ENCODE measurements around the gene BLNK. TPM values are rescaled to one million over a fixed set of nuclear protein-coding genes. Genes with fewer than 3 reads are reported as not detected.

Gene BLNK
- total RNA-seq, 1 donor from 2014 or later = not detected

DNA sequence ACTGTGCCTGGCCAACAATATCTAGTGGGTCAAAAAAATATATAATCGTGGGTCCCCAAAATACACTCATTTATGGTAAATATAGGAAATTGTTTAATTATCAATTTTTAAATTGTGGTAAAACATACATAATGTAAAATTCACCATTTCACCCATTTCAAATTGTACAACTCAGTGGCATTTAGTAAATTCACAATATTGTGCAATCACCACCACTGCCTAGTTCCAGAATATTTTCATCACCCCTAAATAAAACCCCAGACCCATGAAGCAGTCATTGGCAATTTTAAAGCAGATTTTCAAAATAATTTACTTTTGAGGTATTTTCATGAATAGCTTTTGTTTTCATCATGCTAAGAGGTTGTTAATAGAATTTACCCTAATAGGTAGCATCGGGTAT lies 10.2 kb downstream of the BLNK start:
- Mint-ChIP-seq H3K27me3 (ENCODE audit: low read depth) (peaks cover 5% of the 10 kb centered on the region), H3K9me3 (ENCODE audit: low read depth) (no peaks in the 10 kb centered on the region), H3K4me1 (ENCODE audit: low read depth) (peaks cover 7% of the 10 kb centered on the region), H3K36me3 (ENCODE audit: low read depth) (no peaks in the 10 kb centered on the region), H3K4me3 (ENCODE audit: unreplicated experiment) (no peak overlapping the region), H3K27ac (ENCODE audit: unreplicated experiment) (no peak overlapping the region)
- TF ChIP-seq, protein P1, sequence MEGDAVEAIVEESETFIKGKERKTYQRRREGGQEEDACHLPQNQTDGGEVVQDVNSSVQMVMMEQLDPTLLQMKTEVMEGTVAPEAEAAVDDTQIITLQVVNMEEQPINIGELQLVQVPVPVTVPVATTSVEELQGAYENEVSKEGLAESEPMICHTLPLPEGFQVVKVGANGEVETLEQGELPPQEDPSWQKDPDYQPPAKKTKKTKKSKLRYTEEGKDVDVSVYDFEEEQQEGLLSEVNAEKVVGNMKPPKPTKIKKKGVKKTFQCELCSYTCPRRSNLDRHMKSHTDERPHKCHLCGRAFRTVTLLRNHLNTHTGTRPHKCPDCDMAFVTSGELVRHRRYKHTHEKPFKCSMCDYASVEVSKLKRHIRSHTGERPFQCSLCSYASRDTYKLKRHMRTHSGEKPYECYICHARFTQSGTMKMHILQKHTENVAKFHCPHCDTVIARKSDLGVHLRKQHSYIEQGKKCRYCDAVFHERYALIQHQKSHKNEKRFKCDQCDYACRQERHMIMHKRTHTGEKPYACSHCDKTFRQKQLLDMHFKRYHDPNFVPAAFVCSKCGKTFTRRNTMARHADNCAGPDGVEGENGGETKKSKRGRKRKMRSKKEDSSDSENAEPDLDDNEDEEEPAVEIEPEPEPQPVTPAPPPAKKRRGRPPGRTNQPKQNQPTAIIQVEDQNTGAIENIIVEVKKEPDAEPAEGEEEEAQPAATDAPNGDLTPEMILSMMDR (IDR thresholded peaks at IDR 0.05) = no peak
- DNase-seq (ENCODE audit: low spot score) = no peak

DNA sequence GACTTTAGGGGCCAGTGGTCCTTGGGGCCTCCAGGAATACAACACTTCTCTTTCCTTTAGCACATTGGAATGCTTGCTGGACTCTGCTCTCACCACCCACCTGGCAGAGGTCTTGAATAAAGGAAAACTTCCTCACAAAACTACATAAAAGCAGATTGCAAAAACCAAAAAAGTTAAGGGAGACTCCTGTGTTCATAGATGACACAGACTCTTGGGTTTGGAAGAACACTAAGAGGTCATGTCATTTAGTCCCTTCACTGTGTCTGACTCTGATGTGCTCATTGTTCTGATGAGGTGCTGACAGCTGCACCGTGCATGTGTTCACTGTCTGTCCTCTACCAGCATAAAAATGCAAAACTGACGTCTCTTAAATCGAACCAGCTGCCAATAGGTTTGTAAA lies 11.4 kb downstream of the BLNK start:
- H3K4me3 Mint-ChIP-seq (ENCODE audit: unreplicated experiment) = no peak overlapping the region
- H3K36me3 Mint-ChIP-seq (ENCODE audit: low read depth) = no peaks in the 10 kb centered on the region
- DNase-seq (ENCODE audit: low spot score) = no peak
- H3K4me1 Mint-ChIP-seq (ENCODE audit: low read depth) = peaks cover 7% of the 10 kb centered on the region
- TF ChIP-seq, protein P1 (IDR thresholded peaks at IDR 0.05) = no peak
- H3K27ac Mint-ChIP-seq (ENCODE audit: unreplicated experiment) = no peak overlapping the region
- no peaks in the 10 kb centered on the region for H3K9me3 Mint-ChIP-seq (ENCODE audit: low read depth)
- H3K27me3 Mint-ChIP-seq (ENCODE audit: low read depth) = peaks cover 3% of the 10 kb centered on the region

DNA sequence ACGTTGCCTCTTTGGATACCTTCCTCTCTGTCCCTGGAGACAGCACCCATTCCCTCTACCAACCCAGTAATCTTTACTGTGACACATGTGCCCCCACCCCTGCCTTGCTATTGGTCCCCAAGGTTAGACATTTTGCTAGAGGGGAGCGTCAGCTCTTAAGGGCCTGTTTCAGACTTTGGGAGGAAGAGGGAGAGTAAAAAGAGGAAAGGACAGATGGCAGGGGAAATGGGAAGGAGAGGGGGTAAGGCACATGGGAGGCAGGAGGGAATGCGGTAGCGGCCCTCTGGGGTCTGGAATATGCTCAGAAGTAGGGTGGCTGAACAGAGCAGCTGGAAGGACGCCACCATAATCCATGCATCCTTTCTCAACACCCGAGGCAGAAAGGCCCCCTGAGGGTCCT lies 12.2 kb downstream of the BLNK start:
- TF ChIP-seq, protein P1 (IDR thresholded peaks at IDR 0.05) = no peak
- Mint-ChIP-seq H3K9me3 (ENCODE audit: low read depth) (no peaks in the 10 kb centered on the region), H3K4me3 (ENCODE audit: unreplicated experiment) (no peak overlapping the region), H3K4me1 (ENCODE audit: low read depth) (peaks cover 7% of the 10 kb centered on the region), H3K36me3 (ENCODE audit: low read depth) (no peaks in the 10 kb centered on the region), H3K27me3 (ENCODE audit: low read depth) (peaks cover 3% of the 10 kb centered on the region), H3K27ac (ENCODE audit: unreplicated experiment) (no peak overlapping the region)
- no peak for DNase-seq (ENCODE audit: low spot score)

DNA sequence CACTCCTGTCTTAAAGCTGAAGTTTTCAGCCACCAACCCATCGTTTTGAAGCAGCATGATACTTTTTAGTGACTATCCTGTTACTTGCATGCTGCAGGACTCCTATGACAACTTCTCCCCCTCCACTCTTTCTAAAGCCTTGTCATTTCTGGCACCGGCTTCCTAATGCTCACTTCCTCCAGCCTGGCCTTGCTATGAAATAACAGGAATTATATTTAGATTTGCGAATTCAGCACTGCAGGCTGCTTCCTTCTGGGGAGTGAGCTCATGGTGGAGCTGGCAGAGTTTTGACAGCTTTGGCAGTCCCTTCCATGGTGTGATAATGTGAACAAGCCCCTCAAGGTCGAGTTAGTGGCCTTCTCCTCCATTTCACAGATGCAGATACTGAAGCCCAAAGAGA lies 13.4 kb downstream of the BLNK start:
- Mint-ChIP-seq H3K9me3 (ENCODE audit: low read depth) (no peaks in the 10 kb centered on the region), H3K36me3 (ENCODE audit: low read depth) (no peaks in the 10 kb centered on the region), H3K27ac (ENCODE audit: unreplicated experiment) (no peak overlapping the region), H3K4me3 (ENCODE audit: unreplicated experiment) (no peak overlapping the region), H3K27me3 (ENCODE audit: low read depth) (no peaks in the 10 kb centered on the region), H3K4me1 (ENCODE audit: low read depth) (peaks cover 7% of the 10 kb centered on the region)
- DNase-seq (ENCODE audit: low spot score) = no peak
- TF ChIP-seq, protein P1 (IDR thresholded peaks at IDR 0.05) = no peak

GRCh38 chr10:96255549-96256333 lies 15.6 kb downstream of the BLNK start:
- H3K4me3 Mint-ChIP-seq (ENCODE audit: unreplicated experiment) = no peak overlapping the region
- DNase-seq (ENCODE audit: low spot score) = no peak

More at GRCh38 chr10:96255549-96256333, 15.6 kb downstream of the BLNK start:
- Mint-ChIP-seq H3K27ac (ENCODE audit: unreplicated experiment) (no peak overlapping the region), H3K9me3 (ENCODE audit: low read depth) (no peaks in the 10 kb centered on the region), H3K4me1 (ENCODE audit: low read depth) (peaks cover 7% of the 10 kb centered on the region), H3K27me3 (ENCODE audit: low read depth) (no peaks in the 10 kb centered on the region), H3K36me3 (ENCODE audit: low read depth) (no peaks in the 10 kb centered on the region)
- TF ChIP-seq, protein P1 (IDR thresholded peaks at IDR 0.05) = no peak

All from chondrocyte (in vitro differentiated cells).